K562 (cell line): Measurements from ENCODE around the gene GRM3. TPM values are rescaled to one million over a fixed set of nuclear protein-coding genes. Genes with fewer than 3 reads are reported as not detected.

Experiments used
- ATAC-seq: fragments of 200-7000 bp; cut with Tn5 transposase; 3 replicates; pipeline ENCODE4 v1.9.1; 2020; ENCODE audit warnings: moderate library complexity
- BruUV-seq: library from RNA; stranded (reverse); fragments of 400-500 nt; replicated peaks from 2 replicates; lab custom pipeline; 2021; lab: Mats Ljungman, UMichigan
- CTCF ChIA-PET: fragments of 300-600 bp; formaldehyde crosslinking; extraction: SDS; loops from one replicate; lab custom pipeline; 2021; ENCODE audit warnings: low intra/inter-chr PET ratio; lab: Yijun Ruan, JAX
- POLR2A ChIA-PET: fragments of 300-600, 350-650 bp; sonication (Branson Sonifier 250); formaldehyde crosslinking; extraction: SDS; loops from one replicate; lab custom pipeline; 2021; ENCODE audit warnings: antibody characterized with exemption, inconsistent platforms; lab: Yijun Ruan, JAX
- DNase-seq, 4 experiments: peaks; one replicate each; pipeline versions ENCODE4 v3.0.0 to v3.0.0-alpha.2; 2011 to 2018; ENCODE audit warnings: low spot score in 3 of 4, mixed read lengths in 3 of 4; ENCODE audit errors: extremely low read depth in 1 of 4
- FAIRE-seq: peaks from 2 replicates; lab custom pipeline; 2011; peaks lifted over from hg19 to GRCh38; lab: Jason Lieb, UNC
- H2AFZ ChIP-seq: 2 replicates; pipeline ENCODE4 v1.6.0; 2011; ENCODE audit warnings: low read depth, low read length, control low read depth, inconsistent platforms
- H3K27ac ChIP-seq: fragments of 200-600 bp; 3 replicates; pipeline ENCODE4 v1.8.0; 2011; ENCODE audit warnings: low read depth, mild to moderate bottlenecking, control low read depth, inconsistent platforms, low read length, moderate library complexity, mixed read lengths; ENCODE audit errors: extremely low read depth
- H3K27me3 ChIP-seq, 2 experiments: fragments of 300-600 bp in 1 of 2; 2 replicates in 1 of 2; 3 replicates in 1 of 2; pipeline versions ENCODE4 v1.6.0 to v1.8.0; 2011; ENCODE audit warnings: inconsistent platforms in 2 of 2, low read length in 2 of 2, mild to moderate bottlenecking in 1 of 2, mixed read lengths in 1 of 2, moderate library complexity in 1 of 2; ENCODE audit not compliant: control insufficient read depth in 2 of 2, insufficient read depth in 2 of 2
- H3K36me3 ChIP-seq: fragments of 300-600 bp; 3 replicates; pipeline ENCODE4 v1.8.0; 2011; ENCODE audit warnings: mild to moderate bottlenecking, low read length, inconsistent platforms; ENCODE audit not compliant: control insufficient read depth, insufficient read depth
- H3K4me1 ChIP-seq, 2 experiments: fragments of 200-600 bp in 1 of 2; replicated peaks in 1 of 2; 2 replicates in 1 of 2; 3 replicates in 1 of 2; pipeline versions ENCODE4 v1.5.1 to v1.8.0; 2011; ENCODE audit warnings: inconsistent platforms in 2 of 2, low read length in 2 of 2, mild to moderate bottlenecking in 1 of 2, mixed read lengths in 1 of 2, moderate library complexity in 1 of 2; ENCODE audit not compliant: control insufficient read depth in 2 of 2, insufficient read depth in 2 of 2
- H3K4me2 ChIP-seq: 2 replicates; pipeline ENCODE4 v1.6.1; 2011; ENCODE audit warnings: low read length, control low read depth, inconsistent platforms, mixed read lengths; ENCODE audit not compliant: insufficient read depth
- H3K4me3 ChIP-seq: fragments of 200-600 bp; sonication (generic), shearing (Covaris generic); 2 replicates; pipeline ENCODE4 v1.5.1; 2016; ENCODE audit warnings: control low read depth, inconsistent platforms
- H3K79me2 ChIP-seq: fragments of 200-600 bp; 3 replicates; pipeline ENCODE4 v1.8.0; 2011; ENCODE audit warnings: low read length, inconsistent platforms; ENCODE audit not compliant: control insufficient read depth, insufficient read depth
- H3K9ac ChIP-seq, 2 experiments: 2 replicates each; pipeline versions ENCODE4 v1.6.0 to v1.6.1; 2011; ENCODE audit warnings: low read depth in 2 of 2, low read length in 2 of 2, control low read depth in 1 of 2, inconsistent platforms in 1 of 2, mild to moderate bottlenecking in 1 of 2, mixed read lengths in 1 of 2; ENCODE audit not compliant: insufficient read depth in 1 of 2
- H3K9me1 ChIP-seq: one replicate; pipeline ENCODE4 v1.6.0; 2011; ENCODE audit warnings: inconsistent platforms, mild to moderate bottlenecking, low read length, moderate library complexity; ENCODE audit not compliant: control insufficient read depth, insufficient read depth
- H3K9me3 ChIP-seq: replicated peaks from 2 replicates; pipeline ENCODE4 v1.5.1; 2011; ENCODE audit warnings: low read depth, low read length, inconsistent platforms; ENCODE audit not compliant: control insufficient read depth, insufficient read depth
- H4K20me1 ChIP-seq: replicated peaks from 2 replicates; pipeline ENCODE4 v1.6.1; 2011; ENCODE audit warnings: low read length, inconsistent platforms, mixed read lengths; ENCODE audit not compliant: control insufficient read depth, insufficient read depth
- PPARD ChIP-seq: fragments of 250-450 bp; sonication (Bioruptor Pico); IDR thresholded peaks from 2 replicates; pipeline ENCODE4 v1.8.0; 2022; ENCODE audit warnings: inconsistent platforms, mild to moderate bottlenecking, moderate library complexity
- ZNF280B ChIP-seq: fragments of 250-450 bp; sonication (Bioruptor Pico); IDR thresholded peaks from 2 replicates; pipeline ENCODE4 v1.5.1; 2021; ENCODE audit warnings: mild to moderate bottlenecking
- ZNF311 ChIP-seq: fragments of 250-450 bp; sonication (Bioruptor Pico); IDR thresholded peaks from 2 replicates; pipeline ENCODE4 v1.4.0; 2020; ENCODE audit warnings: mild to moderate bottlenecking, moderate library complexity
- WGBS: fragments of 100-300 bp; shearing (Covaris generic); methylation state at CpG from one replicate; pipeline ENCODE4 v1.1.6; 2016; ENCODE audit warnings: low coverage, mixed read lengths; ENCODE audit not compliant: insufficient coverage; ENCODE audit errors: missing lambda C conversion rate; 5-methylcytosine and 5-hydroxymethylcytosine counted together
- in situ Hi-C: fragments of 300-500 bp; cut with MboI; formaldehyde crosslinking; loops from 4 replicates; pipeline ENCODE4 v1.15.0; 2018; ENCODE audit warnings: inconsistent platforms, mixed read lengths
- intact Hi-C: fragments of 100-400 bp; cut with micrococcal nuclease; formaldehyde crosslinking; loops from 2 replicates; pipeline ENCODE4 v1.14.2; 2022
- polyA plus RNA-seq, 8 experiments: library from polyadenylated mRNA; depleted of rRNA in 4 of 8; stranded (reverse) in 5 of 8; unstranded in 3 of 8; fragments of >200 nt; fragmentation: Nextera tagmentation in 2 of 8; fragmentation: Illumina TruSeq in 1 of 8; extraction: Ambion mirVana in 2 of 8; extraction: Trizol in 1 of 8; gene quantifications; 2 replicates each; pipeline versions ENCODE4 v1.2.1 to v1.2.3, GENCODE V29; 2011 to 2014; ENCODE audit warnings: inconsistent platforms in 1 of 8, missing spikeins in 1 of 8
- total RNA-seq, 7 experiments: library from RNA; depleted of rRNA in 6 of 7; stranded (reverse); fragments of >200 nt in 6 of 7; fragmentation: Illumina TruSeq in 2 of 7; extraction: Trizol in 2 of 7; gene quantifications; 2 replicates each; pipeline versions ENCODE4 v1.2.1 to v1.2.3, GENCODE V29; 2011 to 2021; ENCODE audit warnings: low replicate concordance in 1 of 7

The GRM3 gene
- total and polyA plus RNA-seq, 9 of the 15 experiments (the other 6 are each of a cell fraction or from before 2014, with no cell fraction given) = 0.03 to 0.08 (median 0.03) TPM; not detected in 6

GRCh38 chr7:86664486-86664885 is 20.8 kb downstream of the GRM3 start:
- no peak overlapping the region for H3K27ac ChIP-seq
- no peak for ATAC-seq
- H3K4me3 ChIP-seq = no peak overlapping the region

More at GRCh38 chr7:86664486-86664885, 20.8 kb downstream of the GRM3 start:
- Histone ChIP-seq H4K20me1 (no peaks in the 10 kb centered on the region), H3K79me2 (no peaks in the 10 kb centered on the region), H3K4me1 (no peaks in the 10 kb centered on the region), H3K9me3 (0 out of 2 replicates have a peak, but pooled peaks cover 3% of the 10 kb centered on the region), H3K9ac (no peak overlapping the region), H3K36me3 (no peaks in the 10 kb centered on the region), H2AFZ (no peak overlapping the region), H3K9me1 (no peaks in the 10 kb centered on the region), H3K27me3 (no peaks in the 10 kb centered on the region), H3K4me2 (no peak overlapping the region)
- ChIA-PET CTCF (no interaction called here), POLR2A (interaction anchor here (0.7 kb wide), 1 partner anchor 8 kb away, joined by 3 read pairs; no protein-coding TSS in a partner anchor)
- DNase-seq = no peak
- 7% methylated on average over 1 of the region's 1 CpG for WGBS
- in situ Hi-C loops (no loop called here), intact Hi-C loops (no loop called here)
- BruUV-seq = no TSS peak
- TF ChIP-seq ZNF280B (CRISPR knock-in tag) (no peak), ZNF311 (no peak), PPARD (CRISPR knock-in tag) (no peak)
- FAIRE-seq = no peak
